Rectal smooth muscle tissue (tissue), 1 donor: ENCODE results near the gene SEMA4D.

Source experiments
- H3K27ac ChIP-seq: one replicate; pipeline ENCODE4 v1.7.0; 2013; ENCODE audit warnings: low read depth, low read length, inconsistent platforms
- H3K27me3 ChIP-seq: one replicate; pipeline ENCODE4 v1.7.0; 2013; ENCODE audit warnings: low read length; ENCODE audit not compliant: control insufficient read depth, insufficient read depth
- H3K36me3 ChIP-seq: one replicate; pipeline ENCODE4 v1.7.0; 2013; ENCODE audit warnings: low read length; ENCODE audit not compliant: control insufficient read depth, insufficient read depth
- H3K4me1 ChIP-seq: one replicate; pipeline ENCODE4 v1.7.0; 2013; ENCODE audit warnings: low read length; ENCODE audit not compliant: control insufficient read depth, insufficient read depth
- H3K4me3 ChIP-seq: one replicate; pipeline ENCODE4 v1.7.0; 2013; ENCODE audit warnings: low read length
- H3K9ac ChIP-seq: one replicate; pipeline ENCODE4 v1.7.0; 2013; ENCODE audit warnings: low read length

SEMA4D gene

GRCh38 chr9:89363921-89364665 lies 133.8 kb downstream of the SEMA4D start:
- peaks cover 19% of the 10 kb centered on the region for H3K36me3 ChIP-seq
- H3K4me3 ChIP-seq, result no peak overlapping the region
- no peak overlapping the region for H3K27ac ChIP-seq
- no peak overlapping the region for H3K9ac ChIP-seq
- no peaks in the 10 kb centered on the region for H3K27me3 ChIP-seq
- H3K4me1 ChIP-seq, result no peaks in the 10 kb centered on the region

DNA sequence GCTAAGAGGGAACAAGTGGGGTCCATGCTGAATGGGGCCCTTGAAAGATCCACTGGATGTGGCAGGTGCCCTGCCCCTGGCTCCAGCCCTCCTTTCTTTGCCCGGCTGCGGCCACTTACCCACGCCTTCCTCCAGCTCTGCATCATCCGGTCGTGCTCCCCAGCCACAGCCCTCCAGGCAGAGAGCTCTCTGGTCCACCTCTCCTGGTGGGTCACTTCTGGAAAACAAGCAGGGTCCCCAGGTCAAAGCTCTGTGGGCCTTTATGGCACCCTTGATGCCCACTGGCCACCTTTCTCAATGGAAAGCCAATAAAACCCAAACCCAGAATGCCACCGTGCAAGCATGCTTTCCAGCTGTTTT lies 134.6 kb downstream of the SEMA4D start:
- no peak overlapping the region for H3K4me3 ChIP-seq
- H3K27me3 ChIP-seq, result no peaks in the 10 kb centered on the region
- no peak overlapping the region for H3K9ac ChIP-seq
- H3K36me3 ChIP-seq, result peaks cover 22% of the 10 kb centered on the region
- H3K27ac ChIP-seq, result no peak overlapping the region
- H3K4me1 ChIP-seq, result no peaks in the 10 kb centered on the region

DNA sequence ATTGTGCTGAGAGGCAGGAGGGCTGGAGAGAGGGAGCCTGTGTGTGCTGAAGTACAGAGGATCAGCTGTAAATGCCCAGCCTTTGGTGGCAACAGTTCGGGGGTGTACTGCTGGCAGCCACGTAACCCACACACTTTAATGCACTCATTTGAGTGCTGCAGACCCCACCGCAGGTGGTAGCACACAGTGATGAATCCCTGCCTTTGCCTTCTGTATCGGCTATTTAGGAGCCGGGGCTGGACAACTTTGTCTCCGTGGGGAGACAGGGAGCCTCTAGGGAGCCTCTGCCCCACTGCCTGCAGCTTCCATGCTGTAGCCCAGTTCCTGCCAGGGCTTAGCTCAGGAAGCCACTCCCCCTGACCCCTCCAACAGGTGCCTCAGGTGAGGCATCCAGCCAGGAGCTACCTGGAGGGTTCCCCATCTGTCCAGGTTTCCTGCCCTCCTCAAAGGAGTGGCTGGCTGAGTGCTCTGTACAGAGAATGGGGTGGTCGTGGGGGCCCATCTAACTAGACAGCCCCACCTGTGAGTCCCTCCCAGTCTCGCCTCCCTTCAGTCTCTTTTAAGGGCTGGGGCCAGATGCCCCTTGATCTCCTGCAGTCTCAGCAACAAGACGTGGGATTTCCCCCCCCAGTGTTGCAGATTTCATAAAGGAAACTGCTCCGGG lies 135.1 kb downstream of the SEMA4D start:
- Histone ChIP-seq H3K4me1 (no peaks in the 10 kb centered on the region), H3K27me3 (no peaks in the 10 kb centered on the region), H3K9ac (no peak overlapping the region), H3K27ac (no peak overlapping the region), H3K4me3 (no peak overlapping the region), H3K36me3 (peaks cover 27% of the 10 kb centered on the region)

GRCh38 chr9:89361816-89362646 lies 135.9 kb downstream of the SEMA4D start:
- Histone ChIP-seq H3K9ac (no peak overlapping the region), H3K4me1 (no peaks in the 10 kb centered on the region), H3K27me3 (no peaks in the 10 kb centered on the region), H3K27ac (no peak overlapping the region), H3K4me3 (no peak overlapping the region), H3K36me3 (peaks cover 32% of the 10 kb centered on the region)

DNA sequence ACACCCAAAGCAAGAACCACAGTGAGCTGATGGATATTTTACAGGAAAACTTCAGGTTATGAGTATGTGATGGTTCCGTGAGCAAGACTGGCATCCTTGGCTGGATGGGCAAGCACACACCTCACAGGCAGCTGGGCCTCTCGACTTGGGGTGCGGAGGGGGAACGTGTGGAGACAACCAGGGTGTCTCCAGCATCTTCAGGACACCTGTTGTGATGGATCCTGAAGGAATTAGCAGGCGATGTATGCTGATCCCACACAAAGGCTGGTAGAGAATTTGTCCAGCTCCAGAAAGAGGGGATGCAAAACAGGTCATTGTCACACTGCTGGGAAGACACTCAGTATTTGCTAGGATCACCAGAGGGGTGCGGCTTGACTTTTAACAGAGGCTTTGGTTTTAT lies 136.9 kb downstream of the SEMA4D start:
- peaks cover 39% of the 10 kb centered on the region for H3K36me3 ChIP-seq
- no peaks in the 10 kb centered on the region for H3K27me3 ChIP-seq
- no peak overlapping the region for H3K27ac ChIP-seq
- no peaks in the 10 kb centered on the region for H3K4me1 ChIP-seq
- no peak overlapping the region for H3K9ac ChIP-seq
- no peak overlapping the region for H3K4me3 ChIP-seq

- Histone ChIP-seq H3K27ac (no peak overlapping the region), H3K27me3 (no peaks in the 10 kb centered on the region)
Measured at GRCh38 chr9:89360465-89360864, 137.4 kb downstream of the SEMA4D start.

DNA sequence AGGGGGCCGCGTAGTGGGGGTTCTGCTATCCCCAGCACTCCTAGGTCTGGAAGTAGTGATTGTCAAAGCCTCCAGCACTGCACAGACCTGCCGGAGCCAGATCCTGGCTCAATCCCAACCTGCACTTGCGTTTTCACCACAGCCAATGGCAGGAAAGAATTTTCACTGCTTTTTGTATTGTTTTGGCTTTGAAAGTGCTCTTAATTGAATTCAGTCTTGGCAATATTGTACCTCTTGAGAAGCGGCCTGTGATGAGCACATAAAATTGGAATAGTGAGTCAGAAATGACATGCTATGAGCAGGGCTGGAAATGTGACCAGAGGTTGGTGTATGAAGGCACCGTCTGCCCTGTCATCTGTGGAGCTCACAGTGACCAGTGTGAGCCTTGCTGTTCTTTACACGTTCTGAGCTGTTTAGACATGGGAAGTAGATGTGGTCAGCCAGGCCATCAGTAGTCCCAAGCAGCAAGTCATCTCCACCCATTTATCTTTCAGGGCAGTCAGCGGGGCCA lies 138.1 kb downstream of the SEMA4D start:
- Histone ChIP-seq H3K36me3 (peaks cover 45% of the 10 kb centered on the region), H3K4me3 (no peak overlapping the region), H3K27ac (no peak overlapping the region), H3K4me1 (no peaks in the 10 kb centered on the region), H3K27me3 (no peaks in the 10 kb centered on the region), H3K9ac (no peak overlapping the region)

More at GRCh38 chr9:89360465-89360864, 137.4 kb downstream of the SEMA4D start:
- Histone ChIP-seq H3K4me1 (no peaks in the 10 kb centered on the region), H3K9ac (no peak overlapping the region), H3K4me3 (no peak overlapping the region), H3K36me3 (peaks cover 39% of the 10 kb centered on the region)

DNA sequence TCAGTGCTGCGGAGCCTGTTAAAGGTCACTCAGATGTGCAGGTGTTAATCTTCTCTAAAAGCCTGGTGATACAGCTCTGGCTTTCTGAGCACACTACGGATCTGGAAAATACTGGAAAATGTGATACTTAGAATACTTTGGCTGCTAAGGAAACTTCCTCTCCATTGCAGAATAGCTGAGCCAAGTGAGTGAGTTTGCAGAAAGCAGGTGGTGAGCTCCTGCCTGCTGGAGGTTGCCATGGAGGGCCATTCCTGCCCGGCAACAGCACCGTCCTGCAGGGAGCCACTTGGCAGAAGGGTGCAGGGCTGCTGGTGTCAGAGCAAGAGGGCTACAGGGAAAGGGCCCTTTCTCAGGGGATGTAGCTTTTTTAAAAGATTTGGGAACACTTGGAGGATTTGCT lies 138.9 kb downstream of the SEMA4D start:
- Histone ChIP-seq H3K4me3 (no peak overlapping the region), H3K4me1 (no peaks in the 10 kb centered on the region), H3K27ac (no peak overlapping the region), H3K27me3 (no peaks in the 10 kb centered on the region), H3K36me3 (peaks cover 52% of the 10 kb centered on the region), H3K9ac (no peak overlapping the region)

GRCh38 chr9:89358376-89358916 lies 139.5 kb downstream of the SEMA4D start:
- Histone ChIP-seq H3K27me3 (no peaks in the 10 kb centered on the region), H3K9ac (no peak overlapping the region), H3K4me3 (no peak overlapping the region), H3K36me3 (peaks cover 54% of the 10 kb centered on the region), H3K27ac (no peak overlapping the region), H3K4me1 (no peaks in the 10 kb centered on the region)

DNA sequence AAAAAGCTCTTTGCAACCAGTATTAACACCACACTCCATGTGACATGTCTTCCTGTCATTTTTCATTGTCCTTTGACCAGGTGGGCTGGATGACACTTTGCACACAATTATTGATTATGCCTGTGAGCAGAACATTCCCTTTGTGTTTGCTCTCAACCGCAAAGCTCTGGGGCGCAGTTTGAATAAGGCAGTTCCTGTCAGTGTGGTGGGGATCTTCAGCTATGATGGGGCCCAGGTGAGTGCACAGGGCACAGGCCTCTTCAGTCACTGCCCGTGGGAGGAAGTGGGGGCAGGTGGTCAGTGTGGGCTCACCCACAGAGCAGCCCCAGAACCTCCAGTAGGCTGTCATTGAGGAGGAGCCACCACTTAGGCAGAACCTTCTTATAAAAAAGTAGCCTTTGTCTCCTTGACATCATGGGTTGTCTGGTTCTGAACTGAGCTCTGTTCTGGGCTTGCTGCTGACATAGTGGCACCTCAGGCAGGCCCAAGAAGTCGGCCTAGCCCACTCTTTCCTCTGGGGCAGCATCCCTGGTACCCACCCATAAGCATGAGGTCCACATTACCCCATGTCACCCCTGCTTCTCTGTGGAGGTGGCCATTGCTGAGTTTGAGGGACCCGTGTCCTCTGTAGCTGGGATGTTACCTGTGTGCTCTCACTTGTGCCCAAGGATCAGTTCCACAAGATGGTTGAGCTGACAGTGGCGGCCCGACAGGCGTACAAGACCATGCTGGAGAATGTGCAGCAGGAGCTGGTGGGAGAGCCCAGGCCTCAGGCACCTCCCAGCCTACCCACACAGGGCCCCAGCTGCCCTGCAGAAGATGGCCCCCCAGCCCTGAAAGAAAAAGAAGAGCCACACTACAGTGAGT lies 140.3 kb downstream of the SEMA4D start:
- Histone ChIP-seq H3K27me3 (no peaks in the 10 kb centered on the region), H3K4me1 (no peaks in the 10 kb centered on the region), H3K9ac (no peak overlapping the region), H3K36me3 (peaks cover 57% of the 10 kb centered on the region), H3K27ac (no peak overlapping the region), H3K4me3 (no peak overlapping the region)

- Histone ChIP-seq H3K4me1 (no peaks in the 10 kb centered on the region), H3K27me3 (no peaks in the 10 kb centered on the region), H3K4me3 (no peak overlapping the region), H3K9ac (no peak overlapping the region), H3K36me3 (peaks cover 54% of the 10 kb centered on the region), H3K27ac (no peak overlapping the region)
Measured at GRCh38 chr9:89356782-89357181, 141.1 kb downstream of the SEMA4D start.
